ENCODE data around the gene ZRANB1. TPM values are rescaled to one million over a fixed set of nuclear protein-coding genes. Genes with fewer than 3 reads are reported as not detected.

The ZRANB1 gene
- total RNA-seq, 4 donors from 2014 or later = 22.1 to 37.5 (median 25.0) TPM

- Histone ChIP-seq H3K4me1 (no peaks in the 10 kb centered on the region), H3K27me3 (no peaks in the 10 kb centered on the region), H3K9me3 (no peaks in the 10 kb centered on the region), H3K36me3 (peaks cover 88% of the 10 kb centered on the region in 2 donors), H3K27ac (no peak overlapping the region), H3K4me3 (replicated peaks in 1 of 3) (no peak overlapping the region)
- intact Hi-C loops (cut with DNase I) = no loop called here
- TF ChIP-seq CTCF (IDR thresholded peaks at IDR 0.05) (no peak), POLR2A (IDR thresholded peaks at IDR 0.05) (no peak)
- no peak for DNase-seq
- 95 to 97% methylated on average over 11 of the region's 11 CpGs for WGBS, 2 donors
Measured at GRCh38 chr10:124997306-124997705, 55.4 kb downstream of the ZRANB1 start.

DNA sequence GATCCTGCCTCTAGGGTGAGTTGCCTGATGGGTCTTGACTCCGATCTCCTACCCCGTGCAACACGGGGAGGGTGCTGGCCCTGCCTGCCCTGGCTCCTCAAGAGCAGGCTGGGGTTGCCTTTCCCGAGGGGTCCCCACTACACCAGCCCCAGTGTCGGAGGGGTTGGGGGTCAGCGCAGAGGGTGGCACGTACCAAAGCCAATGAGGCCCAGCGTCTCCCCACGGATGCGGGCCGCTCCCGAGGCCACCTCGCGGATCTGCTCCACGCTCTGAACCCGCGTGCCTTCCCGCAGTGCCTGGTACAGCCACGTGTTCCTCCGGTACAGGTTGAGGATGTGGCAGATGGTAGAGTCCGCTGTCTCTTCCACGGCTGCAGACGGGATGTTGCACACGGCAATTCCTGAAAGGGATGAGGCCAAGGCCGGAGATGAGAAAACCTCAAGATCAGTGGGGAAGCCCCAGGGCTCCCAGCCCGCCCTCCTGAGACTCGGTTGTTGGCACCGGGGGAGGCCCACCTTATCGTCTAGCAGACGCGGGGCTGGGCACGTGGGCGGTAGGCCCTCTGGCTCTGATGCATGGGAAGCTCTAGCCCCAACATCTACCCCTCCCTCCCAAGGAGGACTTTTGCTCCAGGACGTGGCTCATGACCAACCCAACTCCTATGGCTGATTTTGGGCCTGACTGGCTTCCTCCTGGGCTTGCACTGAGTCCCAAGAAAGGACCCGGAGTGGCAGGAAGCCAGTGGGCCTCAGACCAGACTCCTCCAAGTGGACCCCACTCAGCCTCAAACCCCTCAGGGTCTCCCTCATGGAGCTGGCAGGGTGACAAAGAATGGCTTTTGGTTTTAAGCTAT, 56.1 kb downstream of the ZRANB1 start:
- DNase-seq = no peak
- intact Hi-C loops (cut with DNase I) = no loop called here

GRCh38 chr10:124998624-124999291, 56.8 kb downstream of the ZRANB1 start:
- Histone ChIP-seq H3K36me3 (peaks cover 79 to 87% of the 10 kb centered on the region in 2 donors), H3K4me3 (replicated peaks in 1 of 3) (no peak overlapping the region), H3K4me1 (no peaks in the 10 kb centered on the region), H3K9me3 (no peaks in the 10 kb centered on the region), H3K27ac (peak overlapping the region in 2 of 3 donors; percentile 17 to 36), H3K27me3 (no peaks in the 10 kb centered on the region)
- TF ChIP-seq POLR2A (IDR thresholded peaks at IDR 0.05) = no peak
- TF ChIP-seq CTCF (IDR thresholded peaks at IDR 0.05) = no peak
- intact Hi-C loops (cut with DNase I) = no loop called here
- 81 to 91% methylated on average over 11 to 16 of the region's 16 CpGs for WGBS, 2 donors
- DNase-seq = no peak

More for the DNA sequence above, 56.1 kb downstream of the ZRANB1 start:
- no peaks in the 10 kb centered on the region for H3K9me3 ChIP-seq
- peaks cover 87 to 92% of the 10 kb centered on the region in 2 donors for H3K36me3 ChIP-seq
- 90 to 95% methylated on average over 30 to 33 of the region's 35 CpGs for WGBS, 2 donors
- no peaks in the 10 kb centered on the region for H3K4me1 ChIP-seq
- no peaks in the 10 kb centered on the region for H3K27me3 ChIP-seq
- H3K4me3 ChIP-seq (replicated peaks in 1 of 3) = no peak overlapping the region
- TF ChIP-seq POLR2A (IDR thresholded peaks at IDR 0.05) = no peak
- no peak for TF ChIP-seq CTCF (IDR thresholded peaks at IDR 0.05)
- H3K27ac ChIP-seq = no peak overlapping the region

DNA sequence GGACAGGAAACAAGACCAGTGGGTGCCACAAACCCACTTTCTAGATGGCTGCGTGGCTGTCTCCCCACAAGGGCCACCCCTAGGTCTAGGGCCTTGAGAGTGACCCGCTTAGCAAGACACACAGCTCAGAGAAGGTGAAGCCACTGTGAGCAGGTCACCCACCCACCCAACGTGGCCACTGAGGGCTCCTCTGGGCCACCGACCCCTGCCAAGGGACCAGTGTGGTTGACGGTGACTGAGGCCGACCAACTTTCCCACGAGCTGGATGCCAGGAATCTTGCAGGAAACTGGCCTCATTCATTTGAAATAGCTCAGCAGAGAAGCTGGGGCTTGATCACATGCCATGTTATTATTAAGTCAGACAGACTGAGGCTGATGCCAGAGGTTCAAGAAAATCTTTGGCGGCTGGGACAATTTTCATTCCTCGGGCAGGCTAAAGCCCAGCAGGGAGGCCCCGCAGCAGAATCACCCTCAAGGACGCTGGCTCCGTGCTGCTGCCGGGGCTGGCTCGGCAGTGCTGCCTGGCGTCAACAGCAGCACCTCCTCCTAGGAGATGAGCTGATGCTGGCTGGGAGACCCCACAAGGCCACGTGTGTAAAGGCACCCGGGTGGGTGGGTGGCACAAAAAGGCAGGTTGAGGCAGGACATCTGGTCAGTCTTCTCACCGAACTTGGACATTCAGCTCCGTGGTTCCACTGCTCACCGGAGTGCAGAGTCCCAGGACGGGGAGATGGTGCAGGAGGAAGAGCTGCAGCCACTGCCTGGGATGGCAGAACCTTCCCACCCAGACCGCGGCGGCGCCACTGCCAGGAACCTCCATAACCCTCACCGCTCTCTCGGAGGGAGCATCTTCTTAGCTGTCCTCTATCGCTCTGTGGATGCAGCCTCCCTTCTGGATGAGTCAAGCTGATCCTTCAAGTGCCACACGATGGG, 57.8 kb downstream of the ZRANB1 start:
- Histone ChIP-seq H3K27ac (peak overlapping the region in 2 of 3 donors; percentile 17 to 36), H3K4me1 (no peaks in the 10 kb centered on the region), H3K9me3 (no peaks in the 10 kb centered on the region), H3K36me3 (peaks cover 70 to 78% of the 10 kb centered on the region in 2 donors), H3K27me3 (no peaks in the 10 kb centered on the region), H3K4me3 (replicated peaks in 1 of 3) (no peak overlapping the region)
- 86 to 94% methylated on average over 19 to 22 of the region's 29 CpGs for WGBS, 2 donors
- no peak for TF ChIP-seq POLR2A (IDR thresholded peaks at IDR 0.05)
- no peak for TF ChIP-seq CTCF (IDR thresholded peaks at IDR 0.05)
- DNase-seq = no peak
- intact Hi-C loops (cut with DNase I) = no loop called here

Measured in thyroid gland (tissue), 4 donors.